Muscle of leg (tissue), 11 donors: ENCODE results near the gene AP2A2. TPM values are rescaled to one million over a fixed set of nuclear protein-coding genes. Genes with fewer than 3 reads are reported as not detected.
A peak's percentile ranks its signal among the peaks of the same experiment; 100 is the strongest.

ENCODE experiments used
- DNase-seq: peaks from one replicate; pipeline ENCODE4 v3.0.0; 2013
- H3K27ac ChIP-seq: one replicate; pipeline ENCODE4 v1.5.1; 2013; ENCODE audit warnings: mild to moderate bottlenecking, low read length, control low read depth
- H3K27me3 ChIP-seq: one replicate; pipeline ENCODE4 v1.6.1; 2013; ENCODE audit warnings: low read length; ENCODE audit not compliant: control insufficient read depth, insufficient read depth
- H3K36me3 ChIP-seq: one replicate; pipeline ENCODE4 v1.6.1; 2013; ENCODE audit warnings: low read length; ENCODE audit not compliant: control insufficient read depth, insufficient read depth
- H3K4me1 ChIP-seq: one replicate; pipeline ENCODE4 v1.6.1; 2013; ENCODE audit warnings: low read length; ENCODE audit not compliant: control insufficient read depth, insufficient read depth
- H3K4me3 ChIP-seq: one replicate; pipeline ENCODE4 v1.5.1; 2013; ENCODE audit warnings: low read length, control low read depth
- H3K9me3 ChIP-seq: replicated peaks from 2 replicates; pipeline ENCODE4 v1.6.1; 2013; ENCODE audit warnings: low read depth, low read length; ENCODE audit not compliant: control insufficient read depth
- WGBS: methylation state at CpG from one replicate; pipeline ENCODE4 v1.1.5; 2013; ENCODE audit warnings: missing lambda C conversion rate; ENCODE audit not compliant: insufficient coverage; 5-methylcytosine and 5-hydroxymethylcytosine counted together
- polyA plus RNA-seq, 8 donors: library from polyadenylated mRNA; unstranded; fragments of 120-200 nt; gene quantifications; one replicate each; pipeline versions ENCODE4 v1.2.1 to v1.2.3, GENCODE V29; 2013; ENCODE audit warnings: inconsistent platforms in 1 of 8, low replicate concordance in 1 of 8; ENCODE audit not compliant: insufficient read length in 8 of 8, insufficient read depth in 1 of 8
- total RNA-seq: library from RNA; stranded (reverse); fragments of 120-200 nt; gene quantifications from one replicate; pipeline ENCODE4 v1.2.4, GENCODE V29; 2013

AP2A2 gene
- total and polyA plus RNA-seq, 9 donors: 18.5 to 61.4 (median 47.4) TPM

DNA sequence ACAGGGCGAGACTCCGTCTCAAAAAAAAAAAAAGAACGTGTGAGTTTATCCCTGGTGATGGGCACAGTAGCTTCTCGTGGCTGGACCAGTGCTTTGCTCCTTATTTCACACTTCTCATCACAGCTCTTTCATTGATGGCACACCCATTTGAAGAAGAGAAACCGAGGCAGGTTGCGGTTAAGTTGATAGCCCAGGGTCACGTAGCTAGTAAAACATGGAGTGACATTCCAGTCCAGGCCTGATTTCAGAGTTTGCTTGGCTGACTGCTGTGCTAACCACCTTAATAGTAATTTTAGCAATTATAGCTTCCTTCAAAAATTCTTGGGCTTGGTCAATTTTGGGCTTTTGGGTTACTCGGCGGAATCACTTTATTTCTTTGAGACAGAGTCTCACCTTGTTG lies 25.8 kb downstream of the AP2A2 start:
- H3K27ac ChIP-seq: no peak overlapping the region
- peaks cover 8% of the 10 kb centered on the region for H3K36me3 ChIP-seq
- H3K9me3 ChIP-seq: peaks cover 6% of the 10 kb centered on the region
- no peak for DNase-seq
- no peaks in the 10 kb centered on the region for H3K27me3 ChIP-seq
- 95% methylated on average over 8 of the region's 9 CpGs for WGBS
- peaks cover 20% of the 10 kb centered on the region for H3K4me1 ChIP-seq
- H3K4me3 ChIP-seq: no peak overlapping the region

GRCh38 chr11:952406-953385 lies 27.0 kb downstream of the AP2A2 start:
- H3K9me3 ChIP-seq: peaks cover 6% of the 10 kb centered on the region
- WGBS: 77% methylated on average over 15 of the region's 18 CpGs
- peak overlapping the region; percentile 20 for H3K27ac ChIP-seq
- DNase-seq: no peak
- peaks cover 20% of the 10 kb centered on the region for H3K4me1 ChIP-seq
- no peak overlapping the region for H3K4me3 ChIP-seq
- H3K27me3 ChIP-seq: no peaks in the 10 kb centered on the region
- H3K36me3 ChIP-seq: peaks cover 11% of the 10 kb centered on the region

GRCh38 chr11:953512-953911 lies 27.8 kb downstream of the AP2A2 start:
- no peak for DNase-seq
- Histone ChIP-seq H3K27me3 (no peaks in the 10 kb centered on the region), H3K27ac (no peak overlapping the region), H3K4me1 (peaks cover 20% of the 10 kb centered on the region), H3K9me3 (peaks cover 6% of the 10 kb centered on the region), H3K36me3 (peaks cover 16% of the 10 kb centered on the region), H3K4me3 (no peak overlapping the region)
- 33% methylated on average over 8 of the region's 13 CpGs for WGBS

GRCh38 chr11:954392-955153 lies 28.9 kb downstream of the AP2A2 start:
- Histone ChIP-seq H3K27me3 (no peaks in the 10 kb centered on the region), H3K4me3 (no peak overlapping the region), H3K36me3 (peaks cover 21% of the 10 kb centered on the region), H3K4me1 (peaks cover 20% of the 10 kb centered on the region), H3K27ac (no peak overlapping the region), H3K9me3 (peaks cover 3% of the 10 kb centered on the region)
- WGBS: 86% methylated on average over 3 of the region's 5 CpGs
- no peak for DNase-seq

GRCh38 chr11:955154-956063 lies 29.7 kb downstream of the AP2A2 start:
- peaks cover 26% of the 10 kb centered on the region for H3K36me3 ChIP-seq
- 75% methylated on average over 10 of the region's 15 CpGs for WGBS
- H3K4me1 ChIP-seq: peaks cover 20% of the 10 kb centered on the region
- no peaks in the 10 kb centered on the region for H3K27me3 ChIP-seq
- peak; percentile 50 for DNase-seq
- H3K9me3 ChIP-seq: no peaks in the 10 kb centered on the region
- H3K4me3 ChIP-seq: no peak overlapping the region
- H3K27ac ChIP-seq: no peak overlapping the region

DNA sequence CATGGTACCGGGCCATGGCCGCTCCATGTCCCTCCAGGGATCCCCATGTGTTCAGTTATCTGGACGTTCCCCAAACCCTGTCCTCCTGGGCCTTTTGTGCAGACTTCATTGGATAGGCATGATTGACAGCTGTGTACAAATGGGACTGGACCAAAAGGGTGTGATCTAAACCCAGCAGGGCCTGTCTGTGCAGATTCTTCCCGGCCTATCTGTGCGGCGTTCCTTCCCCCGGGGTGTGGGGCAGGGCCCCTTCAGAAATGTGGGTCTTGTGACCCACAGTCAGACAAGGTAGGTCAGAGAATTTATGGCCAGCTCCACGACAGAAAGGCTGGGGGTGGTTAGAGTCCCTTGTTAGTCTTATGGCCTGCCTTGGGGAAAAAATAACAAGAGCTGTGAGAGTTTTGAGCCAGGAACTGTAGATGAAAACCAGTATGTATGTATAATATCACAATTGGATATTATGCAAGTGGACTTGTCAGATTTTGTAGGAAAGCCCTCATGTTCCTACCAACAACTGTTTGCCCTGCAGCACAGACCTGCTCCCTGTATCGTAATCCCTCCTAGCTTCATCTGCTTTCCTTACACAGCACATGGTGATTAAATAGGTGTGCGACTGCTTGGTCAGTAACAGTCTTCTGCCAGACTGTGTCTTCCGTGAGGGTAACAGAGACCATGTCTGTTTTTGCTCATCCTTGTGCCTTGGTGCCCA lies 31.7 kb downstream of the AP2A2 start:
- peaks cover 30% of the 10 kb centered on the region for H3K36me3 ChIP-seq

GRCh38 chr11:958101-958500 lies 32.4 kb downstream of the AP2A2 start:
- Histone ChIP-seq H3K9me3 (no peaks in the 10 kb centered on the region), H3K4me3 (no peak overlapping the region), H3K27ac (no peak overlapping the region), H3K27me3 (no peaks in the 10 kb centered on the region), H3K36me3 (peaks cover 33% of the 10 kb centered on the region), H3K4me1 (peaks cover 15% of the 10 kb centered on the region)
- 90% methylated on average over 2 of the region's 7 CpGs for WGBS
- no peak for DNase-seq

More for the DNA sequence above, 31.7 kb downstream of the AP2A2 start:
- WGBS: 65% methylated on average over 7 of the region's 11 CpGs
- no peak for DNase-seq
- peaks cover 20% of the 10 kb centered on the region for H3K4me1 ChIP-seq
- H3K27me3 ChIP-seq: no peaks in the 10 kb centered on the region
- H3K4me3 ChIP-seq: no peak overlapping the region
- H3K27ac ChIP-seq: no peak overlapping the region
- H3K9me3 ChIP-seq: no peaks in the 10 kb centered on the region

DNA sequence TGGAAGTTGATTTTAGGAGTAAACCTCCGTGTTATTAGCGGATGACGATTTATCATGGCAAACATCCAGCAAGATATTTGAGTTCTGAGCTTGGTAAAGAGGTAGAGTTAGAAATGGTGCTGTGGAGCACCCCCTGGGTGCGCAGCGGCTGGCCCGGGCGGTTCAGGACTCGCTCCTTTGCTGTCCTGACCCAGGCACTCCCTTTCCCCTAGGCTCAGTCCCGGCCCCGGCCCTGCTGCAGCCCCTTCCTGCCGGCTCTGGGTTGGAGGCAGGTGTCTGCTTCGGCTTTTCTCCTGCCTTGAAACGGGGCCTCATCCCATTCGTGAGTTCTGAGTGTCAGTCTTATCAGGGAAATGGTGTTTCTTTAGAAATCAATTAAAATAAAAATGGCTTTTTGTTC lies 33.4 kb downstream of the AP2A2 start:
- Histone ChIP-seq H3K36me3 (peaks cover 41% of the 10 kb centered on the region), H3K9me3 (no peaks in the 10 kb centered on the region), H3K27ac (no peak overlapping the region), H3K4me3 (no peak overlapping the region), H3K4me1 (peaks cover 12% of the 10 kb centered on the region), H3K27me3 (no peaks in the 10 kb centered on the region)
- WGBS: 71% methylated on average over 10 of the region's 14 CpGs
- DNase-seq: no peak

DNA sequence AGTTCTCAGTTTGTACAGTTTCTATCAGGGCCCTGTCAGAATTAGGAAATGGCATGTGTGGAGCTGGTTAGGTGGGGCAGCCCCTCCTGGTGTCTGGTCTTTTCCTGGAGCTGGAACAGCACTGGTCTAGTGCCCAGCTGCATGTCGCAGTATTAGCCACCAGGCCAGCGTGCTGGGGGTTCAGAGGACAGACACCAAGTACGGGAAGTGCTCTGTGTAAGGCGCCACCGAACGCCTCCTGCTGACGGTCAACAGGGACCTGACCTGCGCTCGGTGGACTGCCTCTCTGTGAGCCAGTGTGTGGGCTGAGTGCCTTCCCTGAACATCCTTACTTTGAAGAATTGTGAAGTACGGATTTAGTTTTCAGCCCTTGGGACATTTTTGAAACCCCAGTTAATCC lies 33.9 kb downstream of the AP2A2 start:
- Histone ChIP-seq H3K27me3 (no peaks in the 10 kb centered on the region), H3K9me3 (no peaks in the 10 kb centered on the region), H3K4me1 (peaks cover 12% of the 10 kb centered on the region), H3K4me3 (no peak overlapping the region), H3K36me3 (peaks cover 46% of the 10 kb centered on the region), H3K27ac (no peak overlapping the region)
- WGBS: 71% methylated on average over 10 of the region's 10 CpGs
- no peak for DNase-seq
